ENCODE results near the gene MMP15.
"Not testable (repeated sequence)": the region's sequence is repeated elsewhere in the genome, so short reads cannot be mapped to it uniquely, and the experiment has no call there.

The MMP15 gene

DNA sequence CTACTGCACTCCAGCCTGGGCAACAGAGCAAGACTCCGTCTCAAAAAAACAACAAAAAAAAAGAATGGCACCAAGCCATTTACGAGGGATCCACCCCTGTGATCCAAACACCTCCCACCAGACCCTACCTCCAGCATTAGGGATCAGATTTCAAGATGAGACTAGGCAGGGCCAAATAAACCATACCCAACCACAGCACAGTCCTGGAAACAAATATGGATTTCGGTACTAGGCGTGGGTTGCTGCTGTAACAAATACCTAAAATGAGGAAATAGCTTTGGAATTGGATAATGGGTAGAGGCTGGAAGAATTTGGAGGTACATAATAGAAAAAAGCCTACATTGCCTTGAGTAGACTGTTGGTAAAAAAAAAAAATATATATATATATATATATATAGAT, 49.1 kb downstream of the MMP15 start:
- no peak for DNase-seq (ENCODE audit: insufficient read length, low spot score)
- TF ChIP-seq, protein P1, sequence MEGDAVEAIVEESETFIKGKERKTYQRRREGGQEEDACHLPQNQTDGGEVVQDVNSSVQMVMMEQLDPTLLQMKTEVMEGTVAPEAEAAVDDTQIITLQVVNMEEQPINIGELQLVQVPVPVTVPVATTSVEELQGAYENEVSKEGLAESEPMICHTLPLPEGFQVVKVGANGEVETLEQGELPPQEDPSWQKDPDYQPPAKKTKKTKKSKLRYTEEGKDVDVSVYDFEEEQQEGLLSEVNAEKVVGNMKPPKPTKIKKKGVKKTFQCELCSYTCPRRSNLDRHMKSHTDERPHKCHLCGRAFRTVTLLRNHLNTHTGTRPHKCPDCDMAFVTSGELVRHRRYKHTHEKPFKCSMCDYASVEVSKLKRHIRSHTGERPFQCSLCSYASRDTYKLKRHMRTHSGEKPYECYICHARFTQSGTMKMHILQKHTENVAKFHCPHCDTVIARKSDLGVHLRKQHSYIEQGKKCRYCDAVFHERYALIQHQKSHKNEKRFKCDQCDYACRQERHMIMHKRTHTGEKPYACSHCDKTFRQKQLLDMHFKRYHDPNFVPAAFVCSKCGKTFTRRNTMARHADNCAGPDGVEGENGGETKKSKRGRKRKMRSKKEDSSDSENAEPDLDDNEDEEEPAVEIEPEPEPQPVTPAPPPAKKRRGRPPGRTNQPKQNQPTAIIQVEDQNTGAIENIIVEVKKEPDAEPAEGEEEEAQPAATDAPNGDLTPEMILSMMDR (IDR thresholded peaks at IDR 0.05; ENCODE audit: insufficient read depth, missing control alignments), result no peak
- no peak for FAIRE-seq

DNA sequence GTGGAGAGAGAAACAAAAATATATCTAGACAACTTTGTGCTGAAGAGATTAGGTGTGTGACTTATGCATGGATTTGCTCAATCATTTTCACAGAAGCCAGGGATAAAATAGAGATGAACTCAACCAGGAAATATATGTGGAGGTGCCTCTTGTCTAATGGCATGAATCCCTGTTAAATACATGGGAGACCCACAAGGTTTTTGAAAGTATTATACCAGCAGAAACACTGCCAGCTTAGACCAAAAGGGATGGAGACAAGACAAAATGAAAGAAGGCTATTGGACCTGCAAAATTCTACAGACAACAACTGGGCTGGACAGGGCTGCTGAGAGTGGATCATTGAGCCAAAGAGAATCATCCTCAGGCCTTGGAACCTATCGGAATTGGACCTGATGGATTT, 51.0 kb downstream of the MMP15 start:
- FAIRE-seq, result no peak
- TF ChIP-seq, protein P1 (IDR thresholded peaks at IDR 0.05; ENCODE audit: insufficient read depth, missing control alignments), result no peak

DNA sequence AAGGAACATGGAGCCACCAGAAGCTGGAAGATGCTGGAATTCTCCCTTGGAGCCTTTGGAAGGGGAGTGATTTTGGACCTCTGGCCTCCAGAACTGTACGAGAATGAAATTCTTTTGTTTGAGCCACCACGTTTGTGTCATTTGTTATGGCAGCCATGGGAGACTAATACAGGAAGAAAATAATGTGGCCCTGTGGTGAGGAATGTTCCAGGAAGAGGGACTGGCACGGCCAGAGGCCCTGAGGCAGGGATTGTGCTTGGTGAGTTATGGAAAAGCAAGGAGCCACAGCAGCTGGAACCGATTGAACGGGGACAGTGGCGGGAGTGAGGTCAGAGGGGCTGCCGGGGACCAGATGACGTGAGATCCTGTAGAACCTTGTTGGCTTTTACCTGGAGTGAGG, 52.2 kb downstream of the MMP15 start:
- FAIRE-seq (no peak), DNase-seq (ENCODE audit: insufficient read length, low spot score) (no peak)
- TF ChIP-seq, protein P1 (IDR thresholded peaks at IDR 0.05; ENCODE audit: insufficient read depth, missing control alignments), result no peak

More for the DNA sequence above, 51.0 kb downstream of the MMP15 start:
- DNase-seq (ENCODE audit: insufficient read length, low spot score), result no peak

DNA sequence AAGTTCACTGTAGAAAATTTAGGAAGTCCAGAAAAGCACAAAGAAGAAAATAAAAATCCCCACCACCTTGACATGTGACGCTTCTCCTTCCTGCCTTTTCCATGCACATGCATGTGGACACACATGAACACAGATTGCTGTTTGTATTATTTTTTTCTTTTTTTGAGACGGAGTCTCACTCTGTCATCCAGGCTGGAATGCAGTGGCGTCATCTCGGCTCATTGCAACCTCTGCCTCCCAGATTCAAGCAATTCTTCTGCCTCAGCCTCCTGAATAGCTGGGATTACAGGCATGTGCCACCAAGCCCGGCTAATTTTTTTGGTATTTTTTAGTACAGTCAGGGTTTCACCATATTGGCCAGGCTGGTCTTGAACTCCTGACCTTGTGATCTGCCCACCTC, 55.1 kb downstream of the MMP15 start:
- not testable (repeated sequence) for FAIRE-seq

DNA sequence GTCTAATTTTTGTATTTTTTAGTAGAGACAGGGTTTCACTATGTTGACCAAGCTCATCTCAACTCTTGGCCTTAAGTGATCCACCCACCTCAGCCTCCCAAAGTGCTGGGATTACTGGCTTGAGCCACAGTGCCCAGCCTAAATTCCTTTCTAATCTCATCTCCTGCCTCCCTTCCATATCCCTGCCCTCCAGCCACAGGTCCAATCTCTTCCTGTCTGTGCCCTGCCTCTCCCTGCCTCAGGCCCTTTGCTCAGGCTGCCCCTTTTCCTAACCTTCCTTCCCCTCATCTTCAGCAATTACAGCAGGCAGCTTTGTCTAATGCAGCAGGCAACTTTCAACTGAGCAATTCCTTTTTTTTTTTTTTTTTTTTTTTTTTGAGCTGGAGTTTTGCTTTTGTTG, 56.8 kb downstream of the MMP15 start:
- FAIRE-seq (no peak), DNase-seq (ENCODE audit: insufficient read length, low spot score) (no peak)
- TF ChIP-seq, protein P1 (IDR thresholded peaks at IDR 0.05; ENCODE audit: insufficient read depth, missing control alignments), result no peak

More for the DNA sequence above, 55.1 kb downstream of the MMP15 start:
- not testable (repeated sequence) for DNase-seq (ENCODE audit: insufficient read length, low spot score)

DNA sequence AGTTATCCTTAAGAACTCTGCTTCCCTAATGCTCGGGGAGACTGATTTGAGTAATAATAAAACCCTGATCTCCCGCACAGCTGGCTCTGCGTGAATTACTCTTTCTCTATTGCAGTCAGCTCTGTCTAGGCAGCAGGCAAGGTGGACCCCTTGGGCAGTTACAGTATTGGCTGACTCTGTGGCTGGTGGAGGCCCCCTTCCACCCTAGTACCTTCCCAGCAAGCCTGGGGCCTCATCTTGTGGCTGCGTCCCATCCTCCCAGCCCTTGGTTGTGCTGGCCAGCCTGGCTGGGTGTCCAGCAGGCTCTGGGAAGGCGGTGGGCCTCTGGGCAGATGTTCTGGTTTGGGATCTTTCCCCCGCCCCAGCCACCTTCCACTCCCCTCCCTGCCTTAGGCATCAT, 59.1 kb downstream of the MMP15 start:
- FAIRE-seq (no peak), DNase-seq (ENCODE audit: insufficient read length, low spot score) (no peak)
- TF ChIP-seq, protein P1 (IDR thresholded peaks at IDR 0.05; ENCODE audit: insufficient read depth, missing control alignments), result no peak

DNA sequence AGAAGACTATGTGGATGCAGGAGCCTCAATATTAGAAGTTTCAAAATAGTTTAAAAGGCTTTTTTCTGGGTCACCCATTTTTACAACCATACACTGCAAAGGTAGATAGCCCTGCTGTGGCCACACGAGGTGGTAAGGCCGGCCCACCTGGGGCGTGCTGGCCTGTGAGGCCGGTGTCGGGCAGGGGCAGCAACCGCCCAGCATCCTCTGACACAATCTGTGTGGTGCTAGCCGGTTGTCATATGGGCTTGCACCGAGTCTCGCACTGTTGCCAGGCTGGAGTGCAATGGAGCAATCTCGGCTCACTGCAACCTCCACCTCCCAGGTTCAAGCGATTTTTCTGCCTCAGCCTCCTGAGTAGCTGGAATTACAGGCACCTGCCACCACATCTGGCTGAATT, 59.6 kb downstream of the MMP15 start:
- FAIRE-seq (no peak), DNase-seq (ENCODE audit: insufficient read length, low spot score) (no peak)
- TF ChIP-seq, protein P1 (IDR thresholded peaks at IDR 0.05; ENCODE audit: insufficient read depth, missing control alignments), result no peak
